SU-DHL-6 (cell line): Measurements from ENCODE around the gene LRRC4.

ENCODE experiments used
- CTCF ChIP-seq: fragments of 200-600 bp; sonication (generic); IDR thresholded peaks from one replicate; pipeline ENCODE4 v1.5.1; 2017; ENCODE audit warnings: antibody characterized with exemption, mild to moderate bottlenecking, low read length, moderate library complexity; ENCODE audit not compliant: insufficient read depth, poor library complexity, severe bottlenecking
- EZH2phosphoT487 ChIP-seq: fragments of 200-600 bp; sonication (generic), shearing (Covaris generic); conservative IDR thresholded peaks from 2 replicates; pipeline ENCODE4 v1.6.1; 2018; ENCODE audit warnings: mild to moderate bottlenecking, antibody characterized with exemption, low read length, moderate library complexity, mixed read lengths

GRCh38 chr7:127995881-127996215 lies 35.4 kb downstream of the LRRC4 start:
- TF ChIP-seq EZH2phosphoT487 = no peak
- TF ChIP-seq CTCF = no peak
